Naive thymus-derived CD8-positive, alpha-beta T cell (primary cell): ENCODE results near the gene OR10J5. TPM values are rescaled to one million over a fixed set of nuclear protein-coding genes. Genes with fewer than 3 reads are reported as not detected.
"Not testable (repeated sequence)": the region's sequence is repeated elsewhere in the genome, so short reads cannot be mapped to it uniquely, and the experiment has no call there.

Source experiments
- ATAC-seq, 2 donors: fragments of 150-1000 bp; cut with Tn5 transposase in 1 of 2; sonication (Bioruptor Pico), chemical (Tn5 transposase) in 1 of 2; 1 replicate in 1 of 2; 2 replicates in 1 of 2; pipeline ENCODE4 v1.10.0; 2021; ENCODE audit warnings: mild to moderate bottlenecking in 2 of 2, moderate library complexity in 2 of 2
- POLR2A ChIA-PET: fragments of 350-600 bp; sonication (Branson Sonifier 250); formaldehyde crosslinking; loops from one replicate; lab custom pipeline; 2021; ENCODE audit warnings: antibody characterized with exemption; lab: Charles Lee
- DNase-seq, 10 donors: peaks; one replicate each; pipeline versions ENCODE4 v3.0.0 to v3.0.0-alpha.2; 2020 to 2022
- H3K27ac Mint-ChIP-seq, 10 donors: one replicate each; pipeline ENCODE4 v1.8.0; 2020 to 2022; ENCODE audit warnings: mild to moderate bottlenecking in 10 of 10, mixed read lengths in 10 of 10, moderate library complexity in 4 of 10, inconsistent platforms in 1 of 10
- H3K27me3 Mint-ChIP-seq, 5 donors: one replicate each; pipeline ENCODE4 v1.8.0; 2021 to 2022; ENCODE audit warnings: mixed read lengths in 5 of 5
- H3K36me3 Mint-ChIP-seq, 3 donors: one replicate each; pipeline ENCODE4 v1.8.0; 2020 to 2022; ENCODE audit warnings: mixed read lengths in 3 of 3, mild to moderate bottlenecking in 2 of 3, inconsistent platforms in 1 of 3
- H3K4me1 Mint-ChIP-seq, 4 donors: one replicate each; pipeline ENCODE4 v1.8.0; 2021 to 2022; ENCODE audit warnings: mixed read lengths in 4 of 4
- H3K4me3 Mint-ChIP-seq, 10 donors: one replicate each; pipeline ENCODE4 v1.8.0; 2020 to 2022; ENCODE audit warnings: mild to moderate bottlenecking in 10 of 10, mixed read lengths in 10 of 10, moderate library complexity in 6 of 10, inconsistent platforms in 1 of 10
- H3K9me3 Mint-ChIP-seq, 9 donors: one replicate each; pipeline ENCODE4 v1.8.0; 2020 to 2022; ENCODE audit warnings: mixed read lengths in 9 of 9, mild to moderate bottlenecking in 3 of 9, inconsistent platforms in 1 of 9, moderate library complexity in 1 of 9
- polyA plus RNA-seq, 3 donors: library from polyadenylated mRNA; unstranded; fragments of 300-500 nt; fragmentation: Illumina TruSeq; gene quantifications; one replicate each; pipeline ENCODE4 v1.2.3, GENCODE V29; 2021
- total RNA-seq, 8 experiments: library from RNA in 2 of 8; stranded (reverse) in 2 of 8; gene quantifications; one replicate each; pipeline ENCODE4 v1.2.3 and lab custom pipeline; 2021 to 2026

OR10J5 gene
- total and polyA plus RNA-seq, 5 experiments from 2014 or later: not detected

DNA sequence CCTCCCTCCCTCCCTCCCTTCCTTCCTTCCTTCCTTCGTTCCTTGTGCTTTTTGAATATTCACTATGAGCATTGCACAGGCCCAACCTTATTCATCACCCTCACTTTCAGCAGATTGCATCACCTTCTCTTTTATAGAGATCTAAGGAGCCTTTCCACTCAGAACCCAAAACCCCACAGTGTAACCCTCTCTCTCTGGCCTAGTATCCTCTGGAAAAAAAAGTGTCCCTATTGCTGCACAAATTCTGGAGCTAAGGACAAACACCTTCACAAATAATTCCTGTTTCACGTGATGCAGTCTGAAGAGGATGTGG lies 25.6 kb downstream of the OR10J5 start:
- H3K36me3 Mint-ChIP-seq: peaks cover 0 to 18% (median 0%) of the 10 kb centered on the region in 3 donors
- peaks cover 6 to 32% (median 14%) of the 10 kb centered on the region in 5 donors for H3K27me3 Mint-ChIP-seq
- H3K4me1 Mint-ChIP-seq: no peaks in the 10 kb centered on the region
- ATAC-seq (no peak), DNase-seq (no peak)
- H3K9me3 Mint-ChIP-seq: peaks cover 5 to 21% (median 19%) of the 10 kb centered on the region in 9 donors
- H3K27ac Mint-ChIP-seq: no peak overlapping the region
- POLR2A ChIA-PET: no interaction called here
- H3K4me3 Mint-ChIP-seq: no peak overlapping the region

DNA sequence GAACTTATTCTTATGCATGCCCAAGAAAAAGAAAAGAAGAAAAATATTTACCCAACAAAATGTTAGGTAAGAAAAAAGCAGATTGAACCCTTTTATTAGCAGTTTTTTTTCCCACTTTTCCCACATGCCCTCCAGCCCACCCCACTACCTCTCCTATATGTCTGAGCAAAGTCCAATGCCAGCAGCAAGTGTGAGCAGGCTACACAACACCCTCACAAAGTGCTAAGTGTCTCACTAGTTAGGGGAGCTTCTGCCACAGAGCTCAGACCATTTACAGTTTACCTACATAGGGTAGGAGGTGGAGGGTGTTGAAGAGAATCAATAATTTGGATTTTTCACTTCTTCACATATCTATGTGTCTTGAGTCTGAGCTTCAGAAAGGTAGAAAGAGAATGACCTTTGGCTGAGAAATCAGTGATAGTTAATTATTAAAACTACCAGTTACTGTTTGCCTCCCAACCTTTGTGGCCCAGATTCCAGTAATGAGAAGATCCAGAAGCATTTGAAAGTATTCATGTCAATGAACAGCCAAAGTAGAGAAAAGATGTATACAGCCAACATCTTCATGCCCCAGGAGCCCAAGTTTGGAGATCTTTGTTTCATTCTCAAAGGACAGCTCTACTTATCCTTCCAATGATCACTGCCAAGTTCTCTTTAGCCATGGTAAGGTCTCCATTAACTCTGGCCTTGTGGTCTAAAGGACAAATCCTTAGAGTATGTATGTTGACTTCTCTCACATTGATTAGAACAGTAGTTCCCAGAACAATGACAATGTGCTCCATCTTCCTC lies 26.2 kb downstream of the OR10J5 start:
- Mint-ChIP-seq H3K36me3 (peaks cover 0 to 18% (median 0%) of the 10 kb centered on the region in 3 donors), H3K27me3 (peaks cover 6 to 30% (median 14%) of the 10 kb centered on the region in 5 donors)

DNA sequence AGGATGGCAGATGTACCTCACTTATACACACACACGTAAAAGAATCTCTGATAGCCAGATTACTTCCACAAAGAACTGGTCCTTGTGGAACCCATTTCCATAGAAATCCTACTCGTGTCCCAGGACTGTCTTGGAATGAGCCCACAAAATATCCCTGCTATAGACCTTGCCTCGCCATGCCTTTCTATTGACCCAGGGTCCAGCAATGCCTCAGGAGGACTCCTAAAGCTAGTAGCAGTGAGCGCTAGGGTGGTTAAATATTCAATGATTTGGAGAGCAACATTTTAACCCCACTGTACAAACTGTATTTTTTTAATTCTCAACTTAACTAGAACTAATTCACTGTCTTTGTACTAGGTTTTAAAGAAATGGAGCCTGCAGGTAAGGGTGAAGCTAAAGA lies 26.9 kb downstream of the OR10J5 start:
- peaks cover 5 to 23% (median 11%) of the 10 kb centered on the region in 5 donors for H3K27me3 Mint-ChIP-seq
- H3K4me3 Mint-ChIP-seq: no peak overlapping the region
- no peak overlapping the region for H3K27ac Mint-ChIP-seq
- H3K4me1 Mint-ChIP-seq: no peaks in the 10 kb centered on the region
- peaks cover 5 to 24% (median 20%) of the 10 kb centered on the region in 9 donors for H3K9me3 Mint-ChIP-seq
- H3K36me3 Mint-ChIP-seq: peaks cover 0 to 18% (median 0%) of the 10 kb centered on the region in 3 donors
- DNase-seq (no peak), ATAC-seq (no peak)
- POLR2A ChIA-PET: no interaction called here

More for the DNA sequence above, 26.2 kb downstream of the OR10J5 start:
- no peak overlapping the region for H3K4me3 Mint-ChIP-seq
- no peak for ATAC-seq
- peaks cover 5 to 24% (median 20%) of the 10 kb centered on the region in 9 donors for H3K9me3 Mint-ChIP-seq
- no peak for DNase-seq
- POLR2A ChIA-PET: no interaction called here
- H3K27ac Mint-ChIP-seq: no peak overlapping the region
- H3K4me1 Mint-ChIP-seq: no peaks in the 10 kb centered on the region

DNA sequence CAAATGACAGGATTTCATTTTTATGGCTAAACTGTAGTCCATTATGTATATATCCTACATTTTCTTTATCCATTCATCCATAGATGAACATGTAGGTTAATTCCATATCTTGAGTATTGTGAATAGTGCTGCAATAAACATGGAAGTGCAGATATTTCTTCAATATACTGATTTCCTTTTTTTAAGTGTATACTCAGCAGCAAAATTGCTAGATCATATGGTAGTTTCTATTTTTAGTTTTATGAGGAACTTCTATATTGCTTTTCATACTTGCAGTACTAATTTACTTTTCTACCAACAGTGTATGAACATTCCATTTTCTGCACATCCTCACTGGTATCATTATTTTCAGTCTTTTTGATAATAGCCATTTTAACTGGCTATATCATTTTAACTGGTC lies 30.1 kb downstream of the OR10J5 start:
- no peak overlapping the region for H3K4me3 Mint-ChIP-seq
- ATAC-seq: no peak
- no peaks in the 10 kb centered on the region for H3K4me1 Mint-ChIP-seq
- H3K27me3 Mint-ChIP-seq: peaks cover 6 to 37% (median 14%) of the 10 kb centered on the region in 5 donors
- H3K9me3 Mint-ChIP-seq: peaks cover 5 to 32% (median 22%) of the 10 kb centered on the region in 9 donors
- H3K27ac Mint-ChIP-seq: no peak overlapping the region
- POLR2A ChIA-PET: no interaction called here
- H3K36me3 Mint-ChIP-seq: peaks cover 0 to 18% (median 0%) of the 10 kb centered on the region in 3 donors
- no peak for DNase-seq

DNA sequence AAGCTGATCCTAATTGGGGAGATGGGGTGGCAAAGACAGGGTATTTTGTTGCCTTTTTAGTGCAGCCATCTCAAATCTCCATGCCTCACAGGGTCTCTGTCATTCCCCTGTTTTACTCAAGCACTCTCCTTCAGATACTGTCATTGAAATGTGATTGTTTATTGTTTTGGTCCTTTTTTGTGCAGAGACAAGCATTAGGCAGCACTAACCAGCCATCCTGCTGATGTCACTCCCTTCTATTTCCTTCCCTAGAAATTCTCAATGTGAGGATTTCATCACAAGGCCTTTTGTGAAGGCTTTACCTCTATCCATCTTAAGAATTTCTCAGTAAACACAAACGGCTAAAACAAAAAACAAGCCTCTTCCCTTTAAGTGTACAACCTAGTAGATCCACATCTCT lies 34.7 kb downstream of the OR10J5 start:
- no peaks in the 10 kb centered on the region for H3K4me1 Mint-ChIP-seq
- H3K36me3 Mint-ChIP-seq: peaks cover 0 to 27% (median 2%) of the 10 kb centered on the region in 3 donors
- peaks cover 8 to 32% (median 14%) of the 10 kb centered on the region in 5 donors for H3K27me3 Mint-ChIP-seq
- ATAC-seq: no peak
- POLR2A ChIA-PET: no interaction called here
- no peak overlapping the region for H3K4me3 Mint-ChIP-seq
- no peak overlapping the region for H3K27ac Mint-ChIP-seq
- peaks cover 4 to 52% (median 35%) of the 10 kb centered on the region in 9 donors for H3K9me3 Mint-ChIP-seq
- DNase-seq: no peak

DNA sequence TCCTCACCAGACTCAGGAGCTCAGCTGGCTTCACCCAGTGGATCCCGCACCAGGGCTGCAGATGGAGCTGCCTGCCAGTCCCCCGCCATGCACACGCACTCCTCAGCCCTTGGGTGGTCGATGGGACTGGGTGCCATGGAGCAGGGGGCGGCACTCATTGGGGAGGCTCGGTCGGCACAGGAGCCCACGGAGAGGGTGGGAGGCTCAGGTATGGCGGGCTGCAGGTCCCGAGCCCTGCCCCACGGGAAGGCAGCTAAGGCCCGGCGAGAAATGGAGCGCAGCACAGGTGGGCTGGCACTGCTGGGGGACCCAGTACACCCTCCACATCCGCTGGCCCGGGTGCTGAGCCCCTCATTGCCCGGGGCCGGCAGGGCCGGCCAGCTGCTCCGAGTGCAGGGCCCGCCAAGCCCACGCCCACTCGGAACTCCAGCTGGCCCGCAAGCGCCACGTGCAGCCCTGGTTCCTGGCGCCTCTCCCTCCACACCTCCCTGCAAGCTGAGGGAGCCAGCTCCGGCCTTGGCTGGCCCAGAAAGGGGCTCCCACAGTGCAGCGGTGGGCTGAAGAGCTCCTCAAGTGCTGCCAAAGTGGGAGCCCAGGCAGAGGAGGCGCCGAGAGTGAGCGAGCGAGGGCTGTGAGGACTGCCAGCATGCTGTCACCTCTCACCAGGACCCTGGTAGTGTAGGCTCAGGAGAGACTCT lies 41.1 kb downstream of the OR10J5 start:
- H3K27ac Mint-ChIP-seq, H3K4me1 Mint-ChIP-seq, DNase-seq, H3K4me3 Mint-ChIP-seq, POLR2A ChIA-PET, ATAC-seq: not testable (repeated sequence)
- Mint-ChIP-seq H3K36me3 (peaks cover 0 to 16% (median 0%) of the 10 kb centered on the region in 3 donors), H3K9me3 (peaks cover 2 to 29% (median 18%) of the 10 kb centered on the region in 9 donors), H3K27me3 (peaks cover 5 to 12% (median 7%) of the 10 kb centered on the region in 5 donors)

DNA sequence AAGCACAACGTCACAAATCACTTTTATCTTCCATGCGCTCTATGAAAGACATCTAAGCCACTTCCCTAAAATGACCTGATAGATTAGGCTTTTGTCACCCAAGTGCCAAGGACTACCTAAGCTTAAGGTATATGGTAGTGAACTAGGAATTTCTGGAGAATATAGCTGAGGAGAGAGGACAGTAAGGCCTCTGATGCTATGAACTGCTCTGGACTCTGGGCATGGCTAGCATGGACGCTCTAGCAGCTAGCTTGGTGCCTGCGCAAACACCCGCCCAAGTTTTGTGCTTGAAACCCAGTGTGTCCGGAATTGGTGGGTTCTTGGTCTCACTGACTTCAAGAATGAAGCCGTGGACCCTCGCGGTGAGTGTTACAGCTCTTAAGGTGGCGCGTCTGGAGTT lies 42.5 kb downstream of the OR10J5 start:
- H3K4me1 Mint-ChIP-seq: no peaks in the 10 kb centered on the region
- H3K9me3 Mint-ChIP-seq: peaks cover 0 to 16% (median 6%) of the 10 kb centered on the region in 9 donors
- ATAC-seq: no peak
- H3K27ac Mint-ChIP-seq: no peak overlapping the region
- H3K27me3 Mint-ChIP-seq: peaks cover 4 to 12% (median 7%) of the 10 kb centered on the region in 5 donors
- DNase-seq: no peak
- peaks cover 0 to 7% (median 0%) of the 10 kb centered on the region in 3 donors for H3K36me3 Mint-ChIP-seq
- H3K4me3 Mint-ChIP-seq: no peak overlapping the region
- POLR2A ChIA-PET: no interaction called here

DNA sequence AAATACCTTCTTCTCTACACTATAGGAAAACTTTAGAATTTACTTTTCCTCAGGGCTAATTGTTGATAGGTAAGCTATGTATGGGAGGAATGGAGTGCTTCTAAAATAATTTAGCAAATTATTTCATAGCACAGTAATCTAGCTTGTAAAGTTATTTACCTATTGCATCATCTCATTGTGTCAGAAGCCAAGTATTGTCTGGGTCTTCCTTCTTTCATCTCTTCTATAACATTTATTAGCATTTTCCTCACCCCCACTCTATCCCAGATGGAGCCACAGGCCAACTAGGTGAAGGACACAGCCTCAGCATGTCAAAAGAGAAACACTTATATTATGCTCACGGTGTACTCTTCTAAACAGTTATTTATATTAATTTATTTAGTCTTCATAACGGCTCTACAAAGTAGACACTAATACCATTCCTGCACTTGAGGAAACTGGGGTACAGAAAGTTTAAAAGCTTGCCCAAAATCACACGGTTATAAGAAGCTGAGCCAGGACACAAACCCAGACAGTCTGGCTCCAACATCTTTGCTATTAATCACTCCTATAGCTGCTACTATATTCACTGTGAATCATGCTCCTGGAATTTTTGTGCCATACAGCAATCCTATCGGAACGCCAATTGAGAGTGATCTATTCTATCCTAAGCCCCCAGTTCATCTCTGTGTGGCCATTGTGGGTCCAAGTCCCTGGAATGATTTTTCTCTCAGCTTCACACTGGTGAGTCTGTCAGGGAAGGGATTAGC lies 43.1 kb downstream of the OR10J5 start:
- Mint-ChIP-seq H3K9me3 (peaks cover 0 to 10% (median 1%) of the 10 kb centered on the region in 9 donors), H3K27me3 (peaks cover 4 to 12% (median 7%) of the 10 kb centered on the region in 5 donors), H3K27ac (no peak overlapping the region), H3K4me3 (no peak overlapping the region), H3K36me3 (peaks cover 0 to under 1% (median 0%) of the 10 kb centered on the region in 3 donors), H3K4me1 (no peaks in the 10 kb centered on the region)
- ATAC-seq (no peak), DNase-seq (no peak)
- POLR2A ChIA-PET: no interaction called here

Other genes with a start within 250 kb of the OR10J5 start
- not detected for gene FCER1A, start 233.7 kb downstream of the OR10J5 start, total RNA-seq
- gene FCER1A, start 233.7 kb downstream of the OR10J5 start, polyA plus RNA-seq: not detected
- gene OR10J4, start 103.8 kb downstream of the OR10J5 start, total RNA-seq: not detected
- not detected for gene OR10J4, start 103.8 kb downstream of the OR10J5 start, polyA plus RNA-seq
- gene OR10J1, start 96.3 kb downstream of the OR10J5 start, total RNA-seq: not detected
- gene OR10J1, start 96.3 kb downstream of the OR10J5 start, polyA plus RNA-seq: not detected
- not detected for gene APCS, start 51.8 kb upstream of the OR10J5 start, total RNA-seq
- not detected for gene APCS, start 51.8 kb upstream of the OR10J5 start, polyA plus RNA-seq
- gene CRP, start 178.6 kb upstream of the OR10J5 start, total RNA-seq: not detected
- not detected for gene CRP, start 178.6 kb upstream of the OR10J5 start, polyA plus RNA-seq
- 10 to 100 TPM; 13.0 to 15.6 TPM for gene DUSP23, start 245.0 kb upstream of the OR10J5 start, total RNA-seq
- gene DUSP23, start 245.0 kb upstream of the OR10J5 start, polyA plus RNA-seq: 10 to 100 TPM; 50.0 to 57.7 (median 54.3) TPM